Adipocyte (in vitro differentiated cells): ENCODE results near the gene NGF.
"Not testable (repeated sequence)": the region's sequence is repeated elsewhere in the genome, so short reads cannot be mapped to it uniquely, and the experiment has no call there.

Source experiments
- DNase-seq: peaks from one replicate; pipeline ENCODE4 v3.0.0-alpha.2; 2015; ENCODE audit warnings: low read depth
- H3K27me3 ChIP-seq: replicated peaks from 2 replicates; pipeline ENCODE4 v1.7.0; 2013; ENCODE audit warnings: mild to moderate bottlenecking, low read length, moderate library complexity; ENCODE audit not compliant: control insufficient read depth, insufficient read depth
- H3K36me3 ChIP-seq: 2 replicates; pipeline ENCODE4 v1.7.0; 2013; ENCODE audit warnings: low read length, mild to moderate bottlenecking, moderate library complexity; ENCODE audit not compliant: control insufficient read depth, insufficient read depth, severe bottlenecking
- H3K4me1 ChIP-seq: 2 replicates; pipeline ENCODE4 v1.7.0; 2013; ENCODE audit warnings: mild to moderate bottlenecking, low read length, moderate library complexity; ENCODE audit not compliant: control insufficient read depth, insufficient read depth
- H3K4me3 ChIP-seq: 2 replicates; pipeline ENCODE4 v1.7.0; 2013; ENCODE audit warnings: mild to moderate bottlenecking, low read length, moderate library complexity
- H3K9ac ChIP-seq: 2 replicates; pipeline ENCODE4 v1.7.0; 2013; ENCODE audit warnings: mild to moderate bottlenecking, low read length, moderate library complexity
- H3K9me3 ChIP-seq: 2 replicates; pipeline ENCODE4 v1.7.0; 2013; ENCODE audit warnings: mild to moderate bottlenecking, low read length, moderate library complexity; ENCODE audit not compliant: control insufficient read depth

The NGF gene

DNA sequence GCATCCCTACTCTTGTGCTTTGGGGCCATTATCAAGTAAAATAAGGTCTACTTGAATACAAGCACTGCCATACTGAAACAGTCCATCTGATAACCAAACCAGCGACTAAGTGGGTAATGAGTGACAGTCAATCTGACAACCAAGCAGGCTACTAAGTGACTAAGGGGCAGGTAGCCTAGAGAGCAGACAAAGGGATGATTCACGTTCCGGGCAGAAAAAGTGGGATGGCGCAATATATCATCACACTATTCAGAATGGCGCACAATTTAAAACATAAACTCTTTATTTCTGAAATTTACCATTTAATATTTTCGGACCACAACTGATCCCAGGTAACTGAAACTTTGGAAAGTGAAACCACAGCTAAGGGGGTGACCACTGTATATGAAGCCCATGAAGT is 17.7 kb downstream of the NGF start:
- Histone ChIP-seq H3K36me3 (peaks cover 10% of the 10 kb centered on the region), H3K9me3 (no peaks in the 10 kb centered on the region), H3K4me1 (peaks cover 18% of the 10 kb centered on the region), H3K9ac (no peak overlapping the region), H3K4me3 (no peak overlapping the region), H3K27me3 (no peaks in the 10 kb centered on the region)
- DNase-seq: no peak

DNA sequence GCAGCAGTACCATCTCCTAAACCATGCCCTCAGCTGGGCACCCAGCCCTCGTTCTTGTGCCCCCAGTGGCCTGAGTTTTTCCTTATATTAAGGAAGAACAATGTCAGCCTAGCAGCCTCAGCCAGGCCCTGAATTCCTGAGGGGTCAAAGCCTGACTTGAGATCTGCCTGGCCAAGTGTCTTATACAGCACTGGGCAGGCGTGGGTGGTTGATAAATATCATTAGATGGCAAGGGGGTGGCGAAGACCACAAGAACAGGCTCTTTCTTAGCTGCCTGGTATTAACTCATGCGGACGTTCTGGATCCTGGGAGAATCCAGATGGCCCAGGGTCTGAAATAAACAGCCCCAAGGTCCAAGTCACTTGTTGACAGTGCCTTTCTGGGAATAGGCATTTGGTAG is 18.3 kb downstream of the NGF start:
- no peak for DNase-seq
- no peaks in the 10 kb centered on the region for H3K27me3 ChIP-seq
- H3K36me3 ChIP-seq: peaks cover 10% of the 10 kb centered on the region
- H3K4me3 ChIP-seq: no peak overlapping the region
- no peaks in the 10 kb centered on the region for H3K9me3 ChIP-seq
- H3K9ac ChIP-seq: no peak overlapping the region
- peaks cover 16% of the 10 kb centered on the region for H3K4me1 ChIP-seq

DNA sequence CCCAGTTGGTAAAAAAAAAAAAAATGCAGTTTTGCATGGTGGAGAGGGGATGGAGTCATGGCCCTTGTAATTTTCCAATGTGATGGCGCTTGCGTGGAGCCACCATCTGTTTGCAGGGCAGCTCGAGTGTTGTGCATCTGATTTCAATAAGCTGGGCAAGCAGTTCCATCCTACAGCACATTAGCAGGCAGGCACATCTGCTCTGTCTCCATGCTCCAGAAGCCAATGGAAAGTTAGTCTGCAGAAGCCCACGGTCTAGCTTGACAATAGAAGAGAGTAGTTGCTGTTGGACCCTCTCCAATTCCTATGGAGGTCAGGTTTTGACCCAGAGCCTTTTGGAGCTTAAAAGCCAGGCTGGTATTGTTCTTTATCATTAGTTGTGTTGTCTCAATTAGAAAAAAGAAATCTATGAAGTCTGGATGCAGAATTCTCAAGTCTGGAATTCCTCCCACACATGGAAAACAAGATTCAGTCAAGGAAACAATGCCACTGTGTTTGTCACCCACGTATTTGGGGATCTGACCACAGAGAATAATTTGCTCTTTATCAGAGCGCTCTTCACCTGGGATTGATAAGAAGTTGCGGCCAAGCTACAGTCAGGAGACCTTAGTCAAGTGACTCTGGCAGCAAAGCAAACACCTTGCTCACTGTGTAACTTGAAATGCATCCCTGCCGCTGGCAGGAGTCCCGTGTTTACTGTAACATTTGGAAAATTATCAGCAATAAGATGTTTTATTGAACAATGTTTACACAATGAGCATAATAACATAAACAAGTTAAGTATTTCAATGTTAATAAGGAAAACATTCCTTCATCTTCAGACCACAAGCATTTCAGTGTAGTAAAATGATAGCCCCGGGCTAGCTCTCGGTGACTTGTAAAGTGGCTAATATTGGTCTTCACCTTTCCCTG is 20.7 kb downstream of the NGF start:
- H3K9ac ChIP-seq: no peak overlapping the region
- peaks cover 16% of the 10 kb centered on the region for H3K4me1 ChIP-seq
- no peak for DNase-seq
- no peak overlapping the region for H3K4me3 ChIP-seq
- H3K27me3 ChIP-seq: no peaks in the 10 kb centered on the region
- H3K9me3 ChIP-seq: no peaks in the 10 kb centered on the region
- H3K36me3 ChIP-seq: peaks cover 10% of the 10 kb centered on the region

DNA sequence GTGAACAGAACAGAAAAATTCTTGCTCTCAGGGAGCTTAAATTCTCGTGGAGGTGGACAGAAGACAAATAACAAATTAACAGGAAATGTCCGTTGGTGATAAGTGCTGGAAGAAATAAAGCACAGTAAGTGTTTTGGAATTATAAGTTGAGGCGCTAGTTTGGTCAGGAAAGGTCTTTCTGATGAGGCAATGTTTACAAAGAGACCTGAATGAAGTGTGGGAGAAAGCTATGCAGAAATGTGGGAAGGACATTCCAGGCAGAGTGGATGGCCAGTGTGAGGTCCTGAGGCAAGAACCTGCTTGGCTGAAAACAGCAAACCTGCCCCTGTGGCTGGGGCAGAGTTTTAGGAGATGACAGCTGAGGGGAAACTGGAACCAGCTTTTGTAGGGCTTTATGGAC is 23.3 kb downstream of the NGF start:
- H3K27me3 ChIP-seq: no peaks in the 10 kb centered on the region

DNA sequence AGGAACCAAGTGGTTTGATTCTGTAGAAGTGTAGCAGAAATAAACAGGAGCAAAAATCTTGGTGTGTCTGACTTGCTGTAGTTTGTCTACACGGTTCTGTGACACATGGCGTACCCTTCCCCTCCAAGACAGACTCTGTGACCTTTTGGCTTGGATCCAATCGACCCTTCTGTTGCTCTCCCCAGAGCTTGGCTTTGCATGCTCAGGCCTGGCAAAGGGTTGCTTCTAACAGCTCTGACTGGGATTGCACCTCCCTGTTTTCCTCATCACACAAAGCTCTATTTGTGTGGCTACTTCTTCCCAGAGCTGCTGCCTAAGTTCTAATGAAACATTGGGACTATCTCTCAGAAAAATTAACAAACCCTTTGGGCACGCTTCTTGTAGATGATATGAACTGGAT is 24.0 kb downstream of the NGF start:
- DNase-seq: no peak
- H3K27me3 ChIP-seq: no peaks in the 10 kb centered on the region
- no peak overlapping the region for H3K4me3 ChIP-seq
- peaks cover 9% of the 10 kb centered on the region for H3K36me3 ChIP-seq
- no peaks in the 10 kb centered on the region for H3K9me3 ChIP-seq
- peaks cover 14% of the 10 kb centered on the region for H3K4me1 ChIP-seq
- H3K9ac ChIP-seq: no peak overlapping the region

More for the DNA sequence above, 23.3 kb downstream of the NGF start:
- DNase-seq: peak; percentile 68
- Histone ChIP-seq H3K4me3 (no peak overlapping the region), H3K9me3 (no peaks in the 10 kb centered on the region), H3K9ac (no peak overlapping the region), H3K4me1 (peaks cover 14% of the 10 kb centered on the region), H3K36me3 (peaks cover 11% of the 10 kb centered on the region)

DNA sequence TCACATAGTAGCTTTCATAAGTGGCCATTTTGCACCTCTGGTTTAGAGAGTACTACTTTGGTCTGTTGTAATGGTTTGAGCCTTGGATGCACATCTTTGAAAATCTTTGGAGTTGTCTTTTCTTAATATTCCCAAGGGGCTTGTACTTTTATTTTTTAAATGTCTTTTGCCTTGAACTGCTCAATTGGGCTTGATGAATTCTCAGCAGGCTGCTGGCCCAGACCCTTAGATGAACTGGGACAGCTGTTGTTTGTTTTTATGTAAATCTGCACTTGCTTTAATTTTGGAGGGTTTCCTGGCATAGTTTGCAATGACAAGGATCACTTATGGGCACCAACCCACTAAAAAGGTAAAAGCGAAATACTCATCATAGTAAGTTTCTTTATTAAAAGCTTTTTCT is 24.9 kb downstream of the NGF start:
- no peak overlapping the region for H3K4me3 ChIP-seq
- DNase-seq: no peak
- peaks cover 14% of the 10 kb centered on the region for H3K4me1 ChIP-seq
- H3K9ac ChIP-seq: no peak overlapping the region
- H3K9me3 ChIP-seq: no peaks in the 10 kb centered on the region
- no peaks in the 10 kb centered on the region for H3K27me3 ChIP-seq
- H3K36me3 ChIP-seq: peaks cover 2% of the 10 kb centered on the region

DNA sequence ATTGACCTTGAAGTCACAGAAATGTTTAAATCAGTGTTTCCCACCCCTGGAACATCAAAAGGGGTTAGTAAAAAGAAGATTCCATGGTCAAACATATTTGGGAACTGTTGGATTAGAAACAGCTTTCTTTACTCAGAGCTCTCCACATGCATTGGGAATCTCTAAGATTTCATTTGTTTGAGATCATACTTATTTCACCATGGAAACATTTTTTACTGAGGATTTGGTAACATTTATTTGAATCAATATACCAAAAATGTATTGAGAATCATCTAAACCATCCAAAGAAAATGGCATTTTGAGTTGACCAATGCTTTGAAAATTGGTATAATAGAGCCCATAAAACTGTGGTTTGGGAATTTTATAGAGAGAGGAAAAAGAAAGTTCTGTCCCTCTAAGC is 25.3 kb downstream of the NGF start:
- Histone ChIP-seq H3K4me1 (peaks cover 14% of the 10 kb centered on the region), H3K4me3 (no peak overlapping the region), H3K9ac (no peak overlapping the region), H3K9me3 (no peaks in the 10 kb centered on the region), H3K27me3 (no peaks in the 10 kb centered on the region), H3K36me3 (peaks cover 2% of the 10 kb centered on the region)
- peak; percentile 54 for DNase-seq

DNA sequence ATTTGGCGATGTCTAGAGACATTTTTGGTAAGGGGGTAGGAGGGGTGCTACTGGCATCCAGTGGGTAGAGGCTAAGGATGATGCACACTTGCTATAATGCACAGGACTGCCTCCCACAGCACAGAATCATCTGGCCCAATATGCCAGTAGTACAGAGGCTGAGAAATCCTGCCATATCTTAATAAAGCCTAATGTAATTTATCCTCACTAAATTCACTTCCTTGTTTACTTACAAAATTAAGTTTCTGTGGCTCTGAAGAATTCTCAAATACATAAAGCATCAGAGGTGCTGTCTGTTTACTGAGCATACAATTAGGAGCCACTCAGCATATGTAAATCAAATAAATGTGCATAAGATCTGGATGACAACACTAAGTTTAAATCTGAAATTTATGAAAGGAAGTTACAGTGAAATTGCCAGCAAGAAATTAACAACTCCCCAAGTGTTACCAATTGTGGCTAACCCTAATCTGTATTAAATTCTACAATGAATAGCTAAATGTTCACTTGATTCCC is 26.5 kb downstream of the NGF start:
- no peak for DNase-seq
- Histone ChIP-seq H3K4me3 (no peak overlapping the region), H3K4me1 (peaks cover 14% of the 10 kb centered on the region), H3K9ac (no peak overlapping the region), H3K36me3 (peaks cover 2% of the 10 kb centered on the region), H3K9me3 (no peaks in the 10 kb centered on the region), H3K27me3 (no peaks in the 10 kb centered on the region)

DNA sequence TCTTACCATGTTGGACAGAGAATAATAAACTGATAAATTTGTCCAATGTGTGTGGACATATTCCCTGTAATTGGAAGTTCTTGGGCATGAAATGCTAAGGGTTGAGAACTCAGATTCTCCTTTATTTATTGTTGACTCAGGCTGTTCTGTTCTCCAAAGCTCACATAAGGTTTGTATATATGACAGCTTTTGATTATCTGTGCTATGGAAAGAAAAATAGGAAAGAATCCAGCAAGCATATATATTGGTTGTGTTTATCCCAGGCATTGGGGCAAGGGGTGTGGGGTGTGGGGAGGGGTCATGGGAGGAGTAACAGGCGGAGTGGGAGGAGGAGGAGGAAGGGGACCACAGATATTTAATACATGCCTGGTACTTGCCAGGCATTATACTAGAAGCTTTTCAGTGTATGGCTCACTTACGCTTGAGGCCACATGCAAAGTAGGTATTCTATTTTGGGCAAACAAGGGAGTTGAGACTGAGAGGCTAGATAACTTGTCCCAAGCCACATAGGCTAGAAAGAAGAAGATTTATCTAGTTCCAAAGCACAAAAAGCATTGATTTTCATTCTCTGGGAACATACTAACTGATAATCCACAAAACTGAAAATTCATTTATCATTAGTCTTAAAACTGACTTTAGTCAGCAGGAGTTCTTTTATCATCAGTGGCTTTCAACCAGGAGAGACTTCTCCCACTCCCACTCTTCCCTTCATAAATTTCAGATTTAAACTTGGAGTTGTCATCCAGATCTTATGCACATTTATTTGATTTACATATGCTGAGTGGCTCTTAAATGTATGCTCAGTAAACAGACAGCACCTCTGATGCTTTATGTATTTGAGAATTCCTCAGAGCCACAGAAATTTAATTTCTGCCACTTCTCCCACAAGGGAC is 27.2 kb downstream of the NGF start:
- Histone ChIP-seq H3K4me1 (peaks cover 18% of the 10 kb centered on the region), H3K36me3 (peaks cover 2% of the 10 kb centered on the region), H3K27me3 (no peaks in the 10 kb centered on the region), H3K9ac (no peak overlapping the region), H3K4me3 (no peak overlapping the region), H3K9me3 (no peaks in the 10 kb centered on the region)
- no peak for DNase-seq

DNA sequence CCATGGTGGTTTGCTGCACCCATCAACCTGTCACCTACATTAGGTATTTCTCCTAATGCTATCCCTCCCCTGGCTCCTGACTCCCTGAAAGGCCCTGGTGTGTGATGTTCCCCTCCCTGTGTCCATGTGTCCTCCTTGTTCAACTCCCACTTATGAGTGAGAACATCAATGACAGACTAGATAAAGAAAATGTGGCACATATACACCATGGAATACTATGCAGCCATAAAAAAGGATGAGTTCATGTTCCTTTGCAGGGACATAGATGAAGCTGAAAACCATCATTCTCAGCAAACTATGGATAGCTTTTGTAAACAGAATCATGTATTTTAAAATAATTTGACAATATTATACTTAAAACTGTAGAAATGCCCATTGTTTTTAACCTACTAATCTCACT is 28.5 kb downstream of the NGF start:
- DNase-seq, H3K9me3 ChIP-seq, H3K36me3 ChIP-seq: not testable (repeated sequence)

DNA sequence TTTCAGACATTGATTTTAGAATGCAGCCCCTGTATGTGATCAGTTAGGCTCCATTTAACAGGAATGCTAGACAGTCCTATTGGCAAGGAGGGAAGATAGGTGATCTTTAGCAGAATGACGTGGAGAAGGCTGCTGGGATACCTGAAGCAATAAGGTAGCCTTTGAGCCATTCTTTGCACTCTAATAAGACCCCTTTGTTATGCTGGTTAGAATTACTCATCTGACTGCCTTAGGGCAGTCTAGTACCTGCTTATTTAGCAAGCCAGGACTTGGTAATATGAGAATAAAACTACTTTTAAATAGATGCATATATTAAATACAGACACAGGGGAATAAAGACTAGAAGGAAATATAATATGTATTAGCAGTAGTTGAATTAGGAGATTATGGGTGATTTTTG is 29.1 kb downstream of the NGF start:
- DNase-seq: no peak
- no peaks in the 10 kb centered on the region for H3K27me3 ChIP-seq
- H3K4me3 ChIP-seq: no peak overlapping the region
- H3K36me3 ChIP-seq: peaks cover 2% of the 10 kb centered on the region
- H3K9ac ChIP-seq: no peak overlapping the region
- H3K4me1 ChIP-seq: peaks cover 15% of the 10 kb centered on the region
- H3K9me3 ChIP-seq: no peaks in the 10 kb centered on the region

More for the DNA sequence above, 28.5 kb downstream of the NGF start:
- not testable (repeated sequence) for H3K9ac ChIP-seq, H3K4me3 ChIP-seq, H3K27me3 ChIP-seq
- H3K4me1 ChIP-seq: peaks cover 17% of the 10 kb centered on the region
